Mesendoderm (in vitro differentiated cells): ENCODE results near the gene XYLB.
"Not testable (repeated sequence)": the region's sequence is repeated elsewhere in the genome, so short reads cannot be mapped to it uniquely, and the experiment has no call there.

Experiments
- DNase-seq: peaks from one replicate; pipeline ENCODE4 v3.0.0; 2013
- H2AK5ac ChIP-seq: 2 replicates; pipeline ENCODE4 v1.6.1; 2013; ENCODE audit warnings: low read length, inconsistent platforms
- H2BK120ac ChIP-seq: 2 replicates; pipeline ENCODE4 v1.6.1; 2013; ENCODE audit warnings: low read depth, mild to moderate bottlenecking, low read length, moderate library complexity, mixed read lengths
- H2BK15ac ChIP-seq: replicated peaks from 2 replicates; pipeline ENCODE4 v1.6.1; 2013; ENCODE audit warnings: low read depth, mild to moderate bottlenecking, moderate library complexity
- H2BK5ac ChIP-seq: 2 replicates; pipeline ENCODE4 v1.6.1; 2013; ENCODE audit warnings: low read length, inconsistent platforms
- H3K18ac ChIP-seq: 2 replicates; pipeline ENCODE4 v1.6.1; 2013; ENCODE audit warnings: mild to moderate bottlenecking, low read length, mixed read lengths
- H3K23ac ChIP-seq: one replicate; pipeline ENCODE4 v1.6.1; 2013; ENCODE audit warnings: low read length
- H3K27ac ChIP-seq: 2 replicates; pipeline ENCODE4 v1.5.1; 2013; ENCODE audit warnings: low read depth, mild to moderate bottlenecking, inconsistent platforms, low read length, moderate library complexity
- H3K27me3 ChIP-seq: 2 replicates; pipeline ENCODE4 v1.6.1; 2013; ENCODE audit warnings: low read length, control low read depth, mild to moderate bottlenecking, inconsistent platforms; ENCODE audit not compliant: insufficient read depth, poor library complexity
- H3K36me3 ChIP-seq: 2 replicates; pipeline ENCODE4 v1.6.1; 2013; ENCODE audit warnings: low read length, inconsistent platforms; ENCODE audit not compliant: control insufficient read depth, insufficient read depth
- H3K4ac ChIP-seq: one replicate; pipeline ENCODE4 v1.6.1; 2013; ENCODE audit warnings: low read depth, mild to moderate bottlenecking, low read length, moderate library complexity
- H3K4me1 ChIP-seq: 2 replicates; pipeline ENCODE4 v1.6.1; 2013; ENCODE audit warnings: low read depth, low read length, inconsistent platforms; ENCODE audit not compliant: control insufficient read depth
- H3K4me2 ChIP-seq: 2 replicates; pipeline ENCODE4 v1.6.1; 2013; ENCODE audit warnings: low read length
- H3K4me3 ChIP-seq: 2 replicates; pipeline ENCODE4 v1.5.1; 2013; ENCODE audit warnings: mild to moderate bottlenecking, low read length
- H3K56ac ChIP-seq: one replicate; pipeline ENCODE4 v1.6.1; 2013; ENCODE audit warnings: low read length
- H3K79me1 ChIP-seq: 2 replicates; pipeline ENCODE4 v1.6.1; 2013; ENCODE audit warnings: low read length, inconsistent platforms
- H3K79me2 ChIP-seq: 2 replicates; pipeline ENCODE4 v1.6.1; 2013; ENCODE audit warnings: mild to moderate bottlenecking, low read length; ENCODE audit not compliant: control insufficient read depth, insufficient read depth
- H3K9ac ChIP-seq: 2 replicates; pipeline ENCODE4 v1.6.1; 2013; ENCODE audit warnings: low read length, inconsistent platforms
- H4K5ac ChIP-seq: one replicate; pipeline ENCODE4 v1.6.1; 2013; ENCODE audit warnings: low read length
- H4K8ac ChIP-seq: one replicate; pipeline ENCODE4 v1.6.1; 2013; ENCODE audit warnings: low read depth, mild to moderate bottlenecking, control low read depth, low read length, moderate library complexity
- WGBS: extraction: QIAGEN DNeasy Blood & Tissue Kit; methylation state at CpG from one replicate; pipeline ENCODE4 v1.1.7; 2013; ENCODE audit warnings: low lambda C conversion rate, missing lambda C conversion rate; ENCODE audit not compliant: insufficient coverage; ENCODE audit errors: extremely low coverage; 5-methylcytosine and 5-hydroxymethylcytosine counted together

XYLB gene

GRCh38 chr3:38438436-38439069 lies 92.0 kb downstream of the XYLB start:
- H2AK5ac ChIP-seq, H2BK120ac ChIP-seq, H3K4me3 ChIP-seq, DNase-seq, H3K79me1 ChIP-seq, H3K79me2 ChIP-seq, H3K56ac ChIP-seq, H3K4me1 ChIP-seq, H3K27ac ChIP-seq, H3K4me2 ChIP-seq, H4K8ac ChIP-seq, H4K5ac ChIP-seq, H3K9ac ChIP-seq, H2BK5ac ChIP-seq, H3K18ac ChIP-seq, H2BK15ac ChIP-seq, H3K4ac ChIP-seq, H3K27me3 ChIP-seq, H3K36me3 ChIP-seq, H3K23ac ChIP-seq: not testable (repeated sequence)
- WGBS, result no CpG with 5 or more reads among the region's 5 CpGs

DNA sequence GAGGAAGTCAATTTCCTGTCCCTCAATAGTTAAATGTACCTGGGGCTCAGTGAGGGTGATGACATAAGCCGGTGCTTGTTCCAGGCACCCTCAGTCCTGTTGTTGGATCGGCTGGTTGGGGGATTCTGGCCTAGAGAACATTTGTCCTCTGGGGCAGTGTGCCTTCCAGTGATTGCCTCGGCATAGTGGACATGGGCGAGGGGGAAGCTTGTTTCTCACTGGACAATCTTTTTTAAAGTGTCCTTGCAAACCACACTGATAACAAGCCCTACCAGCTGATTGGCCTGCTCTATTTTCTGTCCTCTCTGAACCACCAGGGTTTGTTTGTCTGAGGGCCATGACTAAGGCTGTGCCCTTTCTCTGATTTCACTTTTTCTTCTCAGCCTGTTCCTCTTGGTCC lies 96.6 kb downstream of the XYLB start:
- not testable (repeated sequence) for H3K36me3 ChIP-seq, H3K4me3 ChIP-seq, H3K18ac ChIP-seq, H3K4ac ChIP-seq, H3K79me2 ChIP-seq, H2AK5ac ChIP-seq, H2BK120ac ChIP-seq, H3K23ac ChIP-seq, H3K27me3 ChIP-seq, H2BK15ac ChIP-seq, H3K4me1 ChIP-seq, H3K9ac ChIP-seq, H3K27ac ChIP-seq, H3K56ac ChIP-seq, H4K8ac ChIP-seq, DNase-seq, H3K79me1 ChIP-seq, H3K4me2 ChIP-seq, H2BK5ac ChIP-seq, H4K5ac ChIP-seq
- no CpG with 5 or more reads among the region's 4 CpGs for WGBS

DNA sequence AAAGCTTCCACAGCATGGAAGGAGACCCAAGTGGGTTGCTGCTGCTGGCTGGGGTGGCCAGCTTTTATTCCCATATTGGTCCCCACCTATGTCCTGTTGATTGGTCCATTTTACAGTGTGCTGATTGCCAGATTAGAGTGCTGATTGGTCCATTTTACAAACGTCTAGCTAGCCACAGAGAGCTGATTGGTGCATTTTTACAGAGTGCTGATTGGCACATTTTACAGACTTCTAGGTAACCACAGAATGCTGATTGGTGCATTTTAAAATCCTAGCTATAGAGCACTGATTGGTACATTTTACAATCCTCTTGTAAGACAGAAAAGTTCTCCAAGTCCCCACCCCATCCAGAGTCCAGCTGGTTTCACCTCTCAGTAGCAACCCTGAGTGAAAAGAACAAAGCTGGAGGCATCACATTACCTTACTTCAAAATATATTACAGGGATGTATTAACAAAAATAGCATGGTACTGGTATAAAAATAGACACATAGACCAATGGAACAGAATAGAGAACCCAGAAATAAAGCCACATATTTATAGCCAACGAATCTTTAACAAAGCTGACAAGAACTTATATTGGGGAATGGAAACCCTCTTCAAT lies 99.6 kb downstream of the XYLB start:
- no peak for DNase-seq
- no peak overlapping the region for H3K18ac ChIP-seq
- no peak overlapping the region for H3K56ac ChIP-seq
- H3K4me3 ChIP-seq, result no peak overlapping the region
- H3K4me1 ChIP-seq, result no peaks in the 10 kb centered on the region
- no peak overlapping the region for H2AK5ac ChIP-seq
- H3K23ac ChIP-seq, result no peak overlapping the region
- H3K79me1 ChIP-seq, result no peaks in the 10 kb centered on the region
- no peak overlapping the region for H2BK5ac ChIP-seq
- no peak overlapping the region for H3K9ac ChIP-seq
- no CpG with 5 or more reads among the region's 2 CpGs for WGBS
- no peak overlapping the region for H4K8ac ChIP-seq
- H3K36me3 ChIP-seq, result no peaks in the 10 kb centered on the region
- no peak overlapping the region for H2BK120ac ChIP-seq
- no peak overlapping the region for H3K27ac ChIP-seq
- no peak overlapping the region for H2BK15ac ChIP-seq
- H3K4me2 ChIP-seq, result no peak overlapping the region
- no peak overlapping the region for H3K4ac ChIP-seq
- no peak overlapping the region for H4K5ac ChIP-seq
- no peaks in the 10 kb centered on the region for H3K79me2 ChIP-seq
- H3K27me3 ChIP-seq, result no peaks in the 10 kb centered on the region

DNA sequence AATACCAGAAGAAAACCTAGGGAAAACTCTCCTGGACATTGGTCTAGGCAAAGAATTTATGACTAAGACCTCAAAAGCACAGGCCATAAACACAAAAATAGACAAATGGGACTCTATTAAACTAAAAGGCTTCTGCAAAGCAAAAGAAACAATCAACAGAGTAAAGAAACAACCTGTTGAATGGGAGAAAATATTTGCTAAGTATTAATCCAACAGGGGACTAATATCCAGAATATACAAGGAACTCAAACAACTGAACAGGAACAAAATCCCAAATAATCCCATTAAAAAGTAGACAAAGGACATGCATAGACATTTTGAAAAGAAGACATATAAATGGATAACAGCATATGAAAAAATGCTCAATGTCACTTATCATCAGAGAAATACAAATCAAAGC lies 100.2 kb downstream of the XYLB start:
- no peak overlapping the region for H3K23ac ChIP-seq
- no peak overlapping the region for H3K4me2 ChIP-seq
- no peak overlapping the region for H2AK5ac ChIP-seq
- no peak overlapping the region for H4K5ac ChIP-seq
- H3K79me1 ChIP-seq, result no peaks in the 10 kb centered on the region
- H3K4me3 ChIP-seq, result no peak overlapping the region
- no peak overlapping the region for H4K8ac ChIP-seq
- H3K36me3 ChIP-seq, result no peaks in the 10 kb centered on the region
- H3K27me3 ChIP-seq, result no peaks in the 10 kb centered on the region
- H2BK15ac ChIP-seq, result no peak overlapping the region
- no peak overlapping the region for H2BK120ac ChIP-seq
- no peak for DNase-seq
- H3K4ac ChIP-seq, result no peak overlapping the region
- no peak overlapping the region for H3K27ac ChIP-seq
- no peak overlapping the region for H3K18ac ChIP-seq
- H3K56ac ChIP-seq, result no peak overlapping the region
- no peaks in the 10 kb centered on the region for H3K4me1 ChIP-seq
- H3K9ac ChIP-seq, result no peak overlapping the region
- no peaks in the 10 kb centered on the region for H3K79me2 ChIP-seq
- H2BK5ac ChIP-seq, result no peak overlapping the region

DNA sequence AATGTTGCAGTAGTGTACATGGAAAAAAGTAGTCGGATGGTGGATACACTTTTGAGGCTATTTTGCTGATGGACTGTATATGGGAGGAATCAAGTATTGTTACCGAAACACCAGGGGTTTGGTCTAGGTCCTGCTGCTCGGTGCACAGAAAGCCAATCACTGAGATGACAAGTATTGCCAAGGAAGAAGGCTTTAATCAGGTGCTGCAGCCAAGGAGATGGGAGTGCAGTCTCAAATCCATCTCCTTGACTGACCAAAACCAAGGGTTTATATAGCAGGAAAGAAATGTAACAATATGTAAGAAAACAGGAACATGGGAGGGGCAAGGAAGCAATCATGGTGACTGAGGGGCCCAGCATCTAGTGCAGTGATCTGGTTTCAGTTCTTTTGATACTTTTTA lies 104.3 kb downstream of the XYLB start:
- H3K79me1 ChIP-seq, result peaks cover 2% of the 10 kb centered on the region
- H3K56ac ChIP-seq, result no peak overlapping the region
- H3K4me2 ChIP-seq, result no peak overlapping the region
- no peak overlapping the region for H2BK15ac ChIP-seq
- peaks cover 14% of the 10 kb centered on the region for H3K79me2 ChIP-seq
- H3K36me3 ChIP-seq, result no peaks in the 10 kb centered on the region
- no peak overlapping the region for H3K4me3 ChIP-seq
- H4K5ac ChIP-seq, result no peak overlapping the region
- H3K4ac ChIP-seq, result no peak overlapping the region
- no peak for DNase-seq
- no peak overlapping the region for H3K23ac ChIP-seq
- H3K27me3 ChIP-seq, result no peaks in the 10 kb centered on the region
- H2BK120ac ChIP-seq, result no peak overlapping the region
- H4K8ac ChIP-seq, result no peak overlapping the region
- no peak overlapping the region for H2BK5ac ChIP-seq
- H3K27ac ChIP-seq, result no peak overlapping the region
- H3K9ac ChIP-seq, result no peak overlapping the region
- no peak overlapping the region for H3K18ac ChIP-seq
- WGBS, result no CpG with 5 or more reads among the region's 3 CpGs
- H3K4me1 ChIP-seq, result peaks cover 4% of the 10 kb centered on the region
- no peak overlapping the region for H2AK5ac ChIP-seq
